T-helper 2 cell treated with Interferon-gamma antibody and Interleukin-4, amounts not matched to agents 5 μg/mL and 100 μg/mL, for 36 hours (primary cell): ENCODE data around the gene KRTAP10-5.
"Not testable (repeated sequence)": the region's sequence is repeated elsewhere in the genome, so short reads cannot be mapped to it uniquely, and the experiment has no call there.

ENCODE experiments used
- DNase-seq: peaks from one replicate; pipeline ENCODE4 v3.0.0; 2021; ENCODE audit warnings: low spot score
- H3K27ac Mint-ChIP-seq: one replicate; pipeline ENCODE4 v1.8.0; 2021; ENCODE audit warnings: mild to moderate bottlenecking, mixed read lengths
- H3K27me3 Mint-ChIP-seq: one replicate; pipeline ENCODE4 v1.8.0; 2021; ENCODE audit warnings: low read depth, mixed read lengths
- H3K36me3 Mint-ChIP-seq: one replicate; pipeline ENCODE4 v1.8.0; 2021; ENCODE audit warnings: low read depth, mixed read lengths
- H3K4me1 Mint-ChIP-seq: one replicate; pipeline ENCODE4 v1.8.0; 2021; ENCODE audit warnings: low read depth, mixed read lengths
- H3K4me3 Mint-ChIP-seq: one replicate; pipeline ENCODE4 v1.8.0; 2022; ENCODE audit warnings: mild to moderate bottlenecking, moderate library complexity, mixed read lengths
- H3K9me3 Mint-ChIP-seq: one replicate; pipeline ENCODE4 v1.8.0; 2021; ENCODE audit warnings: mixed read lengths

Gene KRTAP10-5

DNA sequence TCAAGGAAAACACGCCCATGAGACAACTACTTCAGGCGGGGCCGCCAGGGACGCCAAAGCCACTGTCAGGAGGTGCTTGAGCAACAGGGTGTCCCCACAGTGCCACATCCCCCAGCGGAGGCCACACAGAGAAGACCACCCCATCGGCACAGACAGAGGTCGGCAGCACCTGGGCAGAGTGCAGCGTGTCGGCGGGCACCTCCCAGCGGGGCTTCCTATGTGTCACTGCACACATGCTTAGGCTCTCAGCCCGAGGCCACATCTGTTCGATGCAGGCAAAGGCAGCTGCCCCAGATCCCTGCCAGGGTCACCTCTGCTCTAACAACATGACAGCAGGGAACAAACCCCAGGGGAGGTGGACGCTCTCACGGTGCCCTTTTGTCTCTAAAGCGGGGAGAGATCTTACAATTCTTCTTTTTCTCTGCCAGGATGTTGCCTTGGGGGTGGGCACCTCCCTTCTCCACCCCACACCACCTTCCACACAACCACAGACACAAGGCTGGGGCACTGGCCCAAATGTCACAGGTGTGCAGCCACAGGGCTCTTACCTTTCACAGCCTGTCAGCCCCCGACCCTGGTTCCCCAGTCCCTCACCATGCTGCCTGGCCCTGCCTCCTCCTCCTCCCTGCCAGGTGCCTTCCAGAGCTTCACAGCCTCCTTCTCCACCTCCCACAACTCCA is 35.6 kb upstream of the KRTAP10-5 start:
- peaks cover 39% of the 10 kb centered on the region for H3K9me3 Mint-ChIP-seq
- peaks cover 23% of the 10 kb centered on the region for H3K36me3 Mint-ChIP-seq
- no peak overlapping the region for H3K4me3 Mint-ChIP-seq
- H3K27me3 Mint-ChIP-seq, result no peaks in the 10 kb centered on the region
- DNase-seq, result no peak
- H3K27ac Mint-ChIP-seq, result peak overlapping the region; percentile 36
- peaks cover 9% of the 10 kb centered on the region for H3K4me1 Mint-ChIP-seq

GRCh38 chr21:44615466-44615865 is 35.1 kb upstream of the KRTAP10-5 start:
- Mint-ChIP-seq H3K27me3 (no peaks in the 10 kb centered on the region), H3K4me1 (peaks cover 9% of the 10 kb centered on the region), H3K9me3 (peaks cover 39% of the 10 kb centered on the region), H3K36me3 (peaks cover 20% of the 10 kb centered on the region), H3K27ac (no peak overlapping the region), H3K4me3 (no peak overlapping the region)
- DNase-seq, result no peak

GRCh38 chr21:44614961-44615391 is 34.6 kb upstream of the KRTAP10-5 start:
- peaks cover 38% of the 10 kb centered on the region for H3K9me3 Mint-ChIP-seq
- no peak for DNase-seq
- no peak overlapping the region for H3K4me3 Mint-ChIP-seq
- H3K27ac Mint-ChIP-seq, result no peak overlapping the region
- H3K4me1 Mint-ChIP-seq, result peaks cover 9% of the 10 kb centered on the region
- H3K27me3 Mint-ChIP-seq, result no peaks in the 10 kb centered on the region
- peaks cover 18% of the 10 kb centered on the region for H3K36me3 Mint-ChIP-seq

GRCh38 chr21:44614161-44614631 is 33.8 kb upstream of the KRTAP10-5 start:
- Mint-ChIP-seq H3K27me3 (no peaks in the 10 kb centered on the region), H3K4me1 (peaks cover 7% of the 10 kb centered on the region), H3K9me3 (peaks cover 38% of the 10 kb centered on the region), H3K27ac (no peak overlapping the region), H3K36me3 (peaks cover 10% of the 10 kb centered on the region), H3K4me3 (no peak overlapping the region)
- no peak for DNase-seq

DNA sequence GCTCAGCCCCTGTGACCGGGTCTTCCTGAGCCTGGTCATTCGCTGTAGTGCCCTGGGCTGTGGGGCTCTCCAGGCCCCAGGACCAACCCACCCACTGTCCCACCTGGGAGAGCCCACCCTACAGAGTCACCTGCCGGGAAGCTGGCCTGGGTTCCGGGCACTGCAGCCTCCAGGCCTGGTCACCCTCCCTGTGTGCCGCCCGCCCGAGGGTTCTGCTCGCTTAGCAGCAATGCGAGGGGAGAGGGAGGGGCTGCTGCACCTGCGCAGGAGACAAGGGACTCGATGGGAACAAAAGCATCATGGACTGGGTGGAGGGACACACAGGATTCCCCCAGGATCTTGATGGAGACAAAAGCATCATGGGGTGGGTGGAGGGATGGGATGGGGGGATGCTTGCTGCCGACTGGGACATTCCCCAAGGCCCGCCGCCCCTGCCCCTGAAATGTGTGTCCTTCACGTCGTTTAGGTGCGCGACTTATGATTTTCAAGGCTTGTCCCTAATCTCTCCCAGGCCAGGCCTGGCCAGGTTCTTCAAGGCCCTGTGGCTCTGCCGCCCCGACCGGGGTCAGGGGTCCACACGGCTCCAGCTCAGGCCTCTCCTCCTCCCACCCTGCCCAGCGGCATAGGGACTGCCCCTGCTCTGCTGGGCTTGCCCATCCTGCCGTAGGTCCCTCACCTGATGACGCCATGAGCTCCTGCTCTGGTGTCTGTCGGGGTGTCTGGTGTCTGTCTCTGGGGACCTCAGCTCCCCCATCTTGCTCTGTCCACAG is 33.2 kb upstream of the KRTAP10-5 start:
- DNase-seq, result no peak
- Mint-ChIP-seq H3K4me1 (peaks cover under 1% of the 10 kb centered on the region), H3K4me3 (no peak overlapping the region), H3K27ac (no peak overlapping the region), H3K27me3 (no peaks in the 10 kb centered on the region), H3K36me3 (peaks cover 4% of the 10 kb centered on the region), H3K9me3 (peaks cover 37% of the 10 kb centered on the region)

- Mint-ChIP-seq H3K4me1 (no peaks in the 10 kb centered on the region), H3K27ac (no peak overlapping the region), H3K9me3 (peaks cover 31% of the 10 kb centered on the region), H3K4me3 (no peak overlapping the region), H3K27me3 (no peaks in the 10 kb centered on the region), H3K36me3 (no peaks in the 10 kb centered on the region)
- no peak for DNase-seq
Observed at GRCh38 chr21:44612669-44613229, 32.3 kb upstream of the KRTAP10-5 start.

DNA sequence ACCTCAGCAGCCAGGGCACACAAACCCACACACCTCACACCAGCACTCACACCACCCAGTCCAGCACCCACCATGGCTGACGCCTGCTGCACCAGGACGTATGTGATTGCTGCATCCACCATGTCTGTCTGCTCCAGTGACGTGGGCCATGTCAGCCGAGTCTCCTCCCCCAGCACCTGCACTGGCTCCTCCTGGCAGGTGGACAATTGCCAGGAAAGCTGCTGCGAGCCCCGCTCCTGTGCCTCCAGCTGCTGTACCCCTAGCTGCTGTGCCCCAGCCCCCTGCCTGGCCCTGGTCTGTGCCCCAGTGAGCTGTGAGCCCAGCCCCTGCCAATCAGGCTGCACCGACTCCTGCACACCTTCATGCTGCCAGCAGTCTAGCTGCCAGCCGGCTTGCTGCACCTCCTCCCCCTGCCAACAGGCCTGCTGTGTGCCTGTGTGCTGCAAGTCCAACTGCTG is 31.7 kb upstream of the KRTAP10-5 start, which contains the start of gene KRTAP10-8:
TSS of gene KRTAP10-8 (plus strand) at position 51 of the 458 bp plus-strand sequence. CDS start at position 73, 22 bp downstream.
- no peak within 1 kb of the TSS for H3K27ac Mint-ChIP-seq
- H3K36me3 Mint-ChIP-seq, result no peaks in the 10 kb centered on the region
- H3K27me3 Mint-ChIP-seq, result no peaks in the 10 kb centered on the region
- no peak within 1 kb of the TSS for H3K4me3 Mint-ChIP-seq
- no peak for DNase-seq
- no peaks in the 10 kb centered on the region for H3K4me1 Mint-ChIP-seq
- H3K9me3 Mint-ChIP-seq, result peaks cover 31% of the 10 kb centered on the region

GRCh38 chr21:44611551-44611950 is 31.1 kb upstream of the KRTAP10-5 start:
- no peak overlapping the region for H3K4me3 Mint-ChIP-seq
- no peaks in the 10 kb centered on the region for H3K36me3 Mint-ChIP-seq
- no peaks in the 10 kb centered on the region for H3K4me1 Mint-ChIP-seq
- no peaks in the 10 kb centered on the region for H3K27me3 Mint-ChIP-seq
- H3K27ac Mint-ChIP-seq, result no peak overlapping the region
- H3K9me3 Mint-ChIP-seq, result peaks cover 31% of the 10 kb centered on the region
- DNase-seq, result no peak

DNA sequence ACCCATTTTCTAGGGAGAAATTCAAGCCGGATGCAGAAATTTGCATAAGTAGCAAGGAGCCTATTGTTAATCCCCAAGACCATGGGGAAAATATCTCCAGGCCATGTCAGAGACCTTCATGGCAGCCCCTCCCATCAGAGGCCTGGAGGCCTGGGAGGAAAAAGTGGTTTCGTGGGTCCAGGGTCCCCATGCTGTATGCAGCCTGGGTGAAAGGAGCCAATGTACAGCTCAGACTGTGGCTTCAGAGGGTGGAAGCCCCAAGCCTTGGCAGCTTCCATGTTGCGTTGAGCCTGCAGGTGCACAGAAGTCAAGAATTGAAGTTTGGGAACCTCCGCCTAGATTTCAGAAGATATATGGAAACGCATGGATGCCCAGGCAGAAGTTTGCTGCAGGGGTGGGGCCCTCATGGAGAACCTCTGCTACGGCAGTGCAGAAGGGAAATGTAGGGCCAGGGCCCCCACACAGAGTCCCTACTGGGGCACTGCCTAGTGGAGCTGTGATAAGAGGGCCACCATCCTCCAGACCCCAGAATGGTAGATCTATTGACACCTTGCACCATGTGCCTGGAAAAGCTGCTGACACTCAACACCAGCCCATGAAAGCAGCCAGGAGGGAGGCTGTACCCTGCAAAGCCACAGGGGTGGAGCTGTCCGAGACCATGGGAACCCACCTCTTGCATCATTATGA is 29.9 kb upstream of the KRTAP10-5 start:
- not testable (repeated sequence) for H3K27me3 Mint-ChIP-seq, H3K36me3 Mint-ChIP-seq, DNase-seq, H3K4me3 Mint-ChIP-seq, H3K4me1 Mint-ChIP-seq, H3K27ac Mint-ChIP-seq
- peaks cover 31% of the 10 kb centered on the region for H3K9me3 Mint-ChIP-seq

GRCh38 chr21:44609193-44609592 is 28.8 kb upstream of the KRTAP10-5 start:
- Mint-ChIP-seq H3K9me3 (peaks cover 31% of the 10 kb centered on the region), H3K4me1 (no peaks in the 10 kb centered on the region), H3K36me3 (no peaks in the 10 kb centered on the region), H3K4me3 (no peak overlapping the region), H3K27ac (no peak overlapping the region), H3K27me3 (peaks cover 12% of the 10 kb centered on the region)
- DNase-seq, result no peak

GRCh38 chr21:44606495-44606894 is 26.1 kb upstream of the KRTAP10-5 start:
- H3K9me3 Mint-ChIP-seq, result peaks cover 26% of the 10 kb centered on the region
- H3K27ac Mint-ChIP-seq, result no peak overlapping the region
- no peak overlapping the region for H3K4me3 Mint-ChIP-seq
- H3K36me3 Mint-ChIP-seq, result no peaks in the 10 kb centered on the region
- peaks cover 12% of the 10 kb centered on the region for H3K27me3 Mint-ChIP-seq
- DNase-seq, result no peak
- H3K4me1 Mint-ChIP-seq, result no peaks in the 10 kb centered on the region

DNA sequence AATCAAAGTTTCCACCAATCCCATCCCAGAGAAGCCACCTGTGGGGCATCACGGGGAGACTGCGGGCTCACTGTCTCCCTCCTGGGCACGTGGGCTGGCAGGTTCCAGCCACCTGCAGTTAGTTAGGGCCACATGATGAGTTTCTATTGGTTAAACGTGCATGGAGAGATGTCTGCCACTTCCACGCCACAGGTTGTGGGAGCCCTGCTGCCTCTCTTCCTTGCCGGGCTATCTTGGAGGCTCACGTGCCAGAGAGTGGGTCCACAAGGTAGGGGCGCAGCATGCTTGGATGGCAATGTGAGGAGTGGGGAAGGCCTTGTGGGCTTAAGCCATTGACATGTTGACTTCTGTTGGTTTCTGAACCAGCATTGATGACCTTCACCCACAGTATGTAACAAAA is 23.5 kb upstream of the KRTAP10-5 start:
- Mint-ChIP-seq H3K4me3 (no peak overlapping the region), H3K9me3 (peaks cover 2% of the 10 kb centered on the region), H3K27me3 (peaks cover 12% of the 10 kb centered on the region), H3K27ac (no peak overlapping the region), H3K36me3 (no peaks in the 10 kb centered on the region), H3K4me1 (no peaks in the 10 kb centered on the region)
- no peak for DNase-seq

DNA sequence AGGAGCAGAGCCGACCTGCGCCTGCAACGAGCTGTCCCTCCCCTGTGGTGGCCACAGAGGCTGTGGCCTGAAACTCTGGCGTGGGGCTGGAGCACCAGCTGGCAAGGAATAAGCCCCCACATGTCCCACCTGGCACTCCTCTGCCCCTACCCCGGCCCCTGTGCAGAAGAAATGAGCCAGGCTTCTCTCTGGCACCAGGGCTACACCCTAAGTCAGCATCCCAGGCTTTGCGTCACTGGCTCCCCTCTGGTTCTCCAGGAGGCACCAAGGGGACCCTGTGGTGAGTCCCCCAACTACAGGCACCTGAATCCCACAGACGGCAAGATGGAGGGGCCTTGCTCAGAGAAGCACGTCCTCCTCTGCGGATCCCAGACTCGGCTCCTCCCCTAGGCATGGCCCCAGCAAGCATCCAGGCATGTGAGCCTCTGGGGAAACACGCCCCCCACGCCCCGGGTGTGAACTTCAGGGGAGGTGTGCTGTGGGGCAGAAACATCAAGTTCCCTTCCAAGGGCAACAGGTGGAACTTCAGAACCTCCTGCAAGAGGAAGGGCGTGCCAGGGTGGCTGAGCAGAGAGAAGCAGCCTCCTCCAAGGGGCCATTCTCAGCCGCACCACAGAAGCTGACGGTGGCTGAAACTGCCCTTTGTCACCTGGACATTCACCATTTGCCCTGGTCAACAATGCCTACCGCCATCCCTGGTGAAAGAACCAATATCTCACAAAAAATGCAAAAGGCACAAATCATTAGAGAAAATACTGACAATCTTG is 22.9 kb upstream of the KRTAP10-5 start:
- Mint-ChIP-seq H3K9me3 (no peaks in the 10 kb centered on the region), H3K4me3 (no peak overlapping the region), H3K4me1 (no peaks in the 10 kb centered on the region), H3K27me3 (peaks cover 12% of the 10 kb centered on the region), H3K36me3 (no peaks in the 10 kb centered on the region), H3K27ac (no peak overlapping the region)
- no peak for DNase-seq
